Ishikawa (cell line): ENCODE results near the gene EPB42.

Source experiments
- CEBPB ChIP-seq: IDR thresholded peaks from 2 replicates; pipeline ENCODE4 v1.6.1; 2012
- CREB1 ChIP-seq: IDR thresholded peaks from 2 replicates; pipeline ENCODE4 v1.6.1; 2012; ENCODE audit warnings: low read depth
- EP300 ChIP-seq: IDR thresholded peaks from 2 replicates; pipeline ENCODE4 v1.6.1; 2012; ENCODE audit warnings: borderline replicate concordance
- FOXM1 ChIP-seq: IDR thresholded peaks from 2 replicates; pipeline ENCODE4 v1.6.1; 2012; ENCODE audit warnings: low read depth, borderline replicate concordance
- MAX ChIP-seq: IDR thresholded peaks from 2 replicates; pipeline ENCODE4 v1.6.1; 2012
- NFIC ChIP-seq: IDR thresholded peaks from 2 replicates; pipeline ENCODE4 v1.6.1; 2012
- RAD21 ChIP-seq: IDR thresholded peaks from 2 replicates; pipeline ENCODE4 v1.6.1; 2012; ENCODE audit warnings: low read depth
- REST ChIP-seq: IDR thresholded peaks from 2 replicates; pipeline ENCODE4 v1.6.1; 2012; ENCODE audit warnings: low read depth, mild to moderate bottlenecking
- TAF1 ChIP-seq: IDR thresholded peaks from 2 replicates; pipeline ENCODE4 v1.6.1; 2012; ENCODE audit warnings: low read depth, mild to moderate bottlenecking
- YY1 ChIP-seq: IDR thresholded peaks from 2 replicates; pipeline ENCODE4 v1.6.1; 2012; ENCODE audit warnings: low read depth

GRCh38 chr15:43226436-43227305 lies 5.9 kb upstream of the EPB42 start:
- TF ChIP-seq REST (no peak), YY1 (no peak), TAF1 (no peak), EP300 (no peak), FOXM1 (no peak), NFIC (no peak), MAX (no peak), CEBPB (no peak), CREB1 (no peak), RAD21 (no peak)
